Measurements from ENCODE around the gene CDC25C. TPM values are rescaled to one million over a fixed set of nuclear protein-coding genes. Genes with fewer than 3 reads are reported as not detected.

Gene CDC25C
- total and polyA plus RNA-seq, 9 of the 15 experiments (the other 6 are each of a cell fraction or from before 2014, with no cell fraction given), result 19.1 to 63.7 (median 31.9) TPM

- TF ChIP-seq, protein P1, sequence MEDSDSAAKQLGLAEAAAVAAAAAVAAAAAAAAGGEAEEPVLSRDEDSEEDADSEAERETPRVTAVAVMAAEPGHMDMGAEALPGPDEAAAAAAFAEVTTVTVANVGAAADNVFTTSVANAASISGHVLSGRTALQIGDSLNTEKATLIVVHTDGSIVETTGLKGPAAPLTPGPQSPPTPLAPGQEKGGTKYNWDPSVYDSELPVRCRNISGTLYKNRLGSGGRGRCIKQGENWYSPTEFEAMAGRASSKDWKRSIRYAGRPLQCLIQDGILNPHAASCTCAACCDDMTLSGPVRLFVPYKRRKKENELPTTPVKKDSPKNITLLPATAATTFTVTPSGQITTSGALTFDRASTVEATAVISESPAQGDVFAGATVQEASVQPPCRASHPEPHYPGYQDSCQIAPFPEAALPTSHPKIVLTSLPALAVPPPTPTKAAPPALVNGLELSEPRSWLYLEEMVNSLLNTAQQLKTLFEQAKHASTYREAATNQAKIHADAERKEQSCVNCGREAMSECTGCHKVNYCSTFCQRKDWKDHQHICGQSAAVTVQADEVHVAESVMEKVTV (CRISPR knock-in tag; IDR thresholded peaks at IDR 0.05), result peak; percentile 32; the same call in 1 of the 2 replicates
- TF ChIP-seq POLR2A (conservative IDR thresholded peaks at IDR 0.05), result peak; percentile 66
- TF ChIP-seq RBBP5 (IDR thresholded peaks at IDR 0.05; ENCODE audit: borderline replicate concordance, insufficient read depth, low read length, poor library complexity, severe bottlenecking), result peak; percentile 18
- TF ChIP-seq, protein P2, sequence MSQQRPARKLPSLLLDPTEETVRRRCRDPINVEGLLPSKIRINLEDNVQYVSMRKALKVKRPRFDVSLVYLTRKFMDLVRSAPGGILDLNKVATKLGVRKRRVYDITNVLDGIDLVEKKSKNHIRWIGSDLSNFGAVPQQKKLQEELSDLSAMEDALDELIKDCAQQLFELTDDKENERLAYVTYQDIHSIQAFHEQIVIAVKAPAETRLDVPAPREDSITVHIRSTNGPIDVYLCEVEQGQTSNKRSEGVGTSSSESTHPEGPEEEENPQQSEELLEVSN (IDR thresholded peaks at IDR 0.05; ENCODE audit: borderline replicate concordance in 1 of 2, extremely low read depth in 1 of 2, insufficient read depth in 1 of 2, insufficient read length in 1 of 2, low read depth in 1 of 2, low read length in 1 of 2, poor library complexity in 1 of 2, severe bottlenecking in 1 of 2), result no peak
- peak; percentile 57; the same call in 1 of the 2 replicates for TF ChIP-seq PML (IDR thresholded peaks at IDR 0.05; ENCODE audit: low read length)
- no peak for TF ChIP-seq SMARCC2 (IDR thresholded peaks at IDR 0.05; ENCODE audit: low read depth)
- TF ChIP-seq ZNF184 (CRISPR knock-in tag; IDR thresholded peaks at IDR 0.05), result no peak
- TF ChIP-seq HDGF (IDR thresholded peaks at IDR 0.05), result no peak
- no peak for TF ChIP-seq NCOA4 (IDR thresholded peaks at IDR 0.05; ENCODE audit: partially characterized antibody)
- TF ChIP-seq SMAD3 (CRISPR knock-in tag; conservative IDR thresholded peaks at IDR 0.05), result no peak
- no peak for TF ChIP-seq NFXL1 (CRISPR knock-in tag; IDR thresholded peaks at IDR 0.05)
- TF ChIP-seq KAT7 (CRISPR knock-in tag; IDR thresholded peaks at IDR 0.05; ENCODE audit: borderline replicate concordance), result no peak
- no peak for TF ChIP-seq YY1 (IDR thresholded peaks at IDR 0.05; ENCODE audit: borderline replicate concordance in 1 of 3, control insufficient read depth in 1 of 3, extremely low read depth in 1 of 3, insufficient read depth in 3 of 3, insufficient read length in 1 of 3, insufficient replicate concordance in 2 of 3, low read depth in 1 of 3, low read length in 2 of 3)
- TF ChIP-seq ZNF41 (CRISPR knock-in tag; conservative IDR thresholded peaks at IDR 0.05), result no peak
- peak; percentile 25 to 74; a peak in 2 of 4 replicates for TF ChIP-seq TRIM24 (IDR thresholded peaks at IDR 0.05)
- no peak for TF ChIP-seq ZC3H4 (CRISPR knock-in tag; IDR thresholded peaks at IDR 0.05; ENCODE audit: borderline replicate concordance)
- TF ChIP-seq ELF2 (CRISPR knock-in tag; IDR thresholded peaks at IDR 0.05), result no peak
- TF ChIP-seq, protein P3, sequence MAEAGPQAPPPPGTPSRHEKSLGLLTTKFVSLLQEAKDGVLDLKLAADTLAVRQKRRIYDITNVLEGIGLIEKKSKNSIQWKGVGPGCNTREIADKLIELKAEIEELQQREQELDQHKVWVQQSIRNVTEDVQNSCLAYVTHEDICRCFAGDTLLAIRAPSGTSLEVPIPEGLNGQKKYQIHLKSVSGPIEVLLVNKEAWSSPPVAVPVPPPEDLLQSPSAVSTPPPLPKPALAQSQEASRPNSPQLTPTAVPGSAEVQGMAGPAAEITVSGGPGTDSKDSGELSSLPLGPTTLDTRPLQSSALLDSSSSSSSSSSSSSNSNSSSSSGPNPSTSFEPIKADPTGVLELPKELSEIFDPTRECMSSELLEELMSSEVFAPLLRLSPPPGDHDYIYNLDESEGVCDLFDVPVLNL (CRISPR knock-in tag; IDR thresholded peaks at IDR 0.05; ENCODE audit: low read depth), result no peak
- TF ChIP-seq CREB1 (IDR thresholded peaks at IDR 0.05), result peak; percentile 99
- TF ChIP-seq CREB1 (CRISPR knock-in tag; IDR thresholded peaks at IDR 0.05), result peak; percentile 96
- TF ChIP-seq ZNF280B (CRISPR knock-in tag; IDR thresholded peaks at IDR 0.05), result no peak
Measured at GRCh38 chr5:138336952-138337684, 5.5 kb upstream of the CDC25C start (continued).

Measured in K562 (cell line).